Measurements from ENCODE around the gene HBE1.

The HBE1 gene

GRCh38 chr11:5279471-5280090 lies 9.8 kb upstream of the HBE1 start:
- no peak for TF ChIP-seq CTCF (IDR thresholded peaks at IDR 0.05; ENCODE audit: low read depth, low read length)
- no peak overlapping the region for H3K4me3 ChIP-seq (replicated peaks in 1 of 2; ENCODE audit: low read depth in 2 of 2, low read length in 2 of 2)

GRCh38 chr11:5277807-5278382 lies 8.2 kb upstream of the HBE1 start:
- TF ChIP-seq CTCF (IDR thresholded peaks at IDR 0.05; ENCODE audit: low read depth, low read length): no peak
- no peak for DNase-seq (ENCODE audit: low read depth in 2 of 2)
- no peak overlapping the region for H3K4me3 ChIP-seq (replicated peaks in 1 of 2; ENCODE audit: low read depth in 2 of 2, low read length in 2 of 2)

More at GRCh38 chr11:5279471-5280090, 9.8 kb upstream of the HBE1 start:
- no peak for DNase-seq (ENCODE audit: low read depth in 2 of 2)

- no peak for TF ChIP-seq CTCF (IDR thresholded peaks at IDR 0.05; ENCODE audit: low read depth, low read length)
- no peak for DNase-seq (ENCODE audit: low read depth in 2 of 2)
- H3K4me3 ChIP-seq (replicated peaks in 1 of 2; ENCODE audit: low read depth in 2 of 2, low read length in 2 of 2): no peak overlapping the region
These were observed 7.0 kb upstream of the HBE1 start for GRCh38 chr11:5276697-5277096.

- TF ChIP-seq CTCF (IDR thresholded peaks at IDR 0.05; ENCODE audit: low read depth, low read length): no peak
- DNase-seq (ENCODE audit: low read depth in 2 of 2): peak in 1 of 2 donors; percentile 14
- H3K4me3 ChIP-seq (replicated peaks in 1 of 2; ENCODE audit: low read depth in 2 of 2, low read length in 2 of 2): no peak overlapping the region
These were observed 5.8 kb upstream of the HBE1 start for GRCh38 chr11:5275369-5276110.

- TF ChIP-seq CTCF (IDR thresholded peaks at IDR 0.05; ENCODE audit: low read depth, low read length): no peak
- peak in 1 of 2 donors; percentile 27 for DNase-seq (ENCODE audit: low read depth in 2 of 2)
- H3K4me3 ChIP-seq (replicated peaks in 1 of 2; ENCODE audit: low read depth in 2 of 2, low read length in 2 of 2): no peak overlapping the region
These were observed 4.7 kb upstream of the HBE1 start for GRCh38 chr11:5274395-5274794.

- TF ChIP-seq CTCF (IDR thresholded peaks at IDR 0.05; ENCODE audit: low read depth, low read length): no peak
- no peak for DNase-seq (ENCODE audit: low read depth in 2 of 2)
- H3K4me3 ChIP-seq (replicated peaks in 1 of 2; ENCODE audit: low read depth in 2 of 2, low read length in 2 of 2): no peak overlapping the region
These were observed 2.8 kb upstream of the HBE1 start for GRCh38 chr11:5272395-5273017.

Data from cardiac fibroblast (primary cell).